WTC11 (cell line): Measurements from ENCODE around the gene ADORA1. TPM values are rescaled to one million over a fixed set of nuclear protein-coding genes. Genes with fewer than 3 reads are reported as not detected.

Experiments used
- ATAC-seq: fragments of 200-7000 bp; cut with Tn5 transposase; 2 replicates; pipeline ENCODE4 v1.10.0; 2021; ENCODE audit warnings: mild to moderate bottlenecking, moderate library complexity
- CTCF ChIA-PET: fragments of 300-600 bp; sonication (Branson Sonifier 250); formaldehyde crosslinking; loops from one replicate; lab custom pipeline; 2021; ENCODE audit warnings: antibody characterized with exemption; lab: Charles Lee
- POLR2A ChIA-PET: fragments of 350-600 bp; sonication (Branson Sonifier 250); formaldehyde crosslinking; loops from one replicate; lab custom pipeline; 2021; ENCODE audit warnings: antibody characterized with exemption; lab: Charles Lee
- DNase-seq: peaks from one replicate; pipeline ENCODE4 v3.0.0; 2021; ENCODE audit warnings: low spot score
- H3K27ac Mint-ChIP-seq: 2 replicates; pipeline ENCODE4 v1.8.0; 2021; ENCODE audit warnings: mixed read lengths
- H3K27me3 Mint-ChIP-seq: 2 replicates; pipeline ENCODE4 v1.8.0; 2021; ENCODE audit warnings: low read depth, mild to moderate bottlenecking, moderate library complexity, mixed read lengths
- H3K36me3 Mint-ChIP-seq: 2 replicates; pipeline ENCODE4 v1.8.0; 2021; ENCODE audit warnings: mixed read lengths
- H3K4me1 Mint-ChIP-seq: 2 replicates; pipeline ENCODE4 v1.8.0; 2022; ENCODE audit warnings: mixed read lengths
- H3K4me3 Mint-ChIP-seq: 2 replicates; pipeline ENCODE4 v1.8.0; 2021; ENCODE audit warnings: mild to moderate bottlenecking, moderate library complexity, mixed read lengths
- H3K9me3 Mint-ChIP-seq: 2 replicates; pipeline ENCODE4 v1.8.0; 2021; ENCODE audit warnings: mixed read lengths
- AR ChIP-seq: fragments of 250-450 bp; sonication (Bioruptor Pico); IDR thresholded peaks from 2 replicates; pipeline ENCODE4 v1.9.0; 2021; ENCODE audit warnings: mild to moderate bottlenecking
- ATF1 ChIP-seq: sonication (generic); formaldehyde crosslinking; IDR thresholded peaks from 2 replicates; pipeline ENCODE4 v1.8.1; 2023; ENCODE audit warnings: mild to moderate bottlenecking, moderate library complexity, missing genetic modification reagents
- ATF2 ChIP-seq: sonication (generic); formaldehyde crosslinking; IDR thresholded peaks from 2 replicates; pipeline ENCODE4 v1.8.1; 2022; ENCODE audit warnings: low read depth, missing genetic modification reagents, borderline replicate concordance
- CREM ChIP-seq: sonication (generic); formaldehyde crosslinking; IDR thresholded peaks from 2 replicates; pipeline ENCODE4 v1.8.1; 2022; ENCODE audit warnings: mild to moderate bottlenecking, missing genetic modification reagents, moderate library complexity
- EMX1 ChIP-seq: fragments of 250-450 bp; sonication (Bioruptor Pico); IDR thresholded peaks from 2 replicates; pipeline ENCODE4 v1.8.0; 2021; ENCODE audit warnings: mild to moderate bottlenecking
- ESRRA ChIP-seq: sonication (generic); formaldehyde crosslinking; IDR thresholded peaks from 2 replicates; pipeline ENCODE4 v1.8.1; 2022; ENCODE audit warnings: mild to moderate bottlenecking, missing genetic modification reagents, borderline replicate concordance
- FOXJ3 ChIP-seq: sonication (generic); formaldehyde crosslinking; IDR thresholded peaks from 2 replicates; pipeline ENCODE4 v1.9.0; 2021; ENCODE audit warnings: missing genetic modification reagents, mild to moderate bottlenecking, borderline replicate concordance
- FOXK1 ChIP-seq: sonication (generic); formaldehyde crosslinking; IDR thresholded peaks from 2 replicates; pipeline ENCODE4 v1.8.0; 2022; ENCODE audit warnings: mild to moderate bottlenecking, moderate library complexity, missing genetic modification reagents
- GABPB1 ChIP-seq: sonication (generic); formaldehyde crosslinking; IDR thresholded peaks from 2 replicates; pipeline ENCODE4 v1.8.1; 2023; ENCODE audit warnings: mild to moderate bottlenecking, missing genetic modification reagents
- GRHL2 ChIP-seq: fragments of 250-450 bp; sonication (Bioruptor Pico); IDR thresholded peaks from 2 replicates; pipeline ENCODE4 v1.8.0; 2022; ENCODE audit warnings: mild to moderate bottlenecking, moderate library complexity; ENCODE audit not compliant: insufficient replicate concordance, severe bottlenecking
- JAZF1 ChIP-seq: fragments of 250-450 bp; sonication (Bioruptor Pico); IDR thresholded peaks from 2 replicates; pipeline ENCODE4 v1.9.0; 2021; ENCODE audit warnings: moderate library complexity, mild to moderate bottlenecking, inconsistent platforms
- MXD4 ChIP-seq: fragments of 250-450 bp; sonication (Bioruptor Pico); IDR thresholded peaks from 2 replicates; pipeline ENCODE4 v1.8.0; 2021; ENCODE audit warnings: mild to moderate bottlenecking, moderate library complexity, borderline replicate concordance
- NFATC4 ChIP-seq: fragments of 250-450 bp; sonication (Bioruptor Pico); IDR thresholded peaks from 2 replicates; pipeline ENCODE4 v1.9.0; 2021; ENCODE audit warnings: mild to moderate bottlenecking
- SP1 ChIP-seq: sonication (generic); formaldehyde crosslinking; conservative IDR thresholded peaks from 2 replicates; pipeline ENCODE4 v1.8.1; 2022; ENCODE audit warnings: missing genetic modification reagents
- ZNF121 ChIP-seq: sonication (generic); formaldehyde crosslinking; IDR thresholded peaks from 2 replicates; pipeline ENCODE4 v1.8.0; 2023; ENCODE audit warnings: missing genetic modification reagents
- ZNF138 ChIP-seq: sonication (generic); formaldehyde crosslinking; conservative IDR thresholded peaks from 2 replicates; pipeline ENCODE4 v1.8.1; 2022; ENCODE audit warnings: mild to moderate bottlenecking, moderate library complexity, missing genetic modification reagents
- ZNF232 ChIP-seq: sonication (generic); formaldehyde crosslinking; IDR thresholded peaks from 2 replicates; pipeline ENCODE4 v1.8.0; 2022; ENCODE audit warnings: mild to moderate bottlenecking, missing genetic modification reagents
- ZNF281 ChIP-seq: sonication (generic); formaldehyde crosslinking; IDR thresholded peaks from 2 replicates; pipeline ENCODE4 v1.8.0; 2023; ENCODE audit warnings: mild to moderate bottlenecking, missing genetic modification reagents
- ZNF317 ChIP-seq: sonication (generic); formaldehyde crosslinking; IDR thresholded peaks from 2 replicates; pipeline ENCODE4 v1.8.1; 2023; ENCODE audit warnings: low read depth, mild to moderate bottlenecking, moderate library complexity, missing genetic modification reagents, borderline replicate concordance
- ZNF416 ChIP-seq: fragments of 250-450 bp; sonication (Bioruptor Pico); IDR thresholded peaks from 2 replicates; pipeline ENCODE4 v1.9.0; 2021; ENCODE audit warnings: mild to moderate bottlenecking, inconsistent platforms
- total RNA-seq: library from RNA; stranded (reverse); gene quantifications from 3 replicates; pipeline ENCODE4 v1.2.3, GENCODE V29; 2021
- TF ChIP-seq, protein P1 (sequence below): fragments of 250-450 bp; sonication (Bioruptor Pico); conservative IDR thresholded peaks from 2 replicates; pipeline ENCODE4 v1.9.0; 2021; ENCODE audit warnings: mild to moderate bottlenecking
- TF ChIP-seq, protein P2 (sequence below): sonication (generic); formaldehyde crosslinking; IDR thresholded peaks from 2 replicates; pipeline ENCODE4 v1.8.1; 2023; ENCODE audit warnings: mild to moderate bottlenecking, missing genetic modification reagents, moderate library complexity
- TF ChIP-seq, protein P3 (sequence below): sonication (generic); formaldehyde crosslinking; IDR thresholded peaks from 2 replicates; pipeline ENCODE4 v1.8.1; 2022; ENCODE audit warnings: mild to moderate bottlenecking, missing genetic modification reagents, moderate library complexity, borderline replicate concordance

The ADORA1 gene
- total RNA-seq, 1 experiment from 2014 or later: 1.8 TPM

- no peaks in the 10 kb centered on the region for H3K27me3 Mint-ChIP-seq
- ChIA-PET POLR2A (no interaction called here), CTCF (interaction anchor here (0.6 to 7.1 kb wide), 9 partner anchors 27 to 136 kb away, joined by 3 to 75 read pairs (median 8); partner anchors contain the start of gene ADORA1)
- H3K4me3 Mint-ChIP-seq: no peak overlapping the region
- no peaks in the 10 kb centered on the region for H3K9me3 Mint-ChIP-seq
- TF ChIP-seq ZNF121 (no peak), ZNF317 (no peak), ESRRA (CRISPR knock-in tag) (no peak), NFATC4 (CRISPR knock-in tag) (no peak), ATF2 (no peak), SP1 (no peak), ZNF138 (no peak), GABPB1 (no peak), ZNF416 (no peak), EMX1 (no peak)
- TF ChIP-seq, protein P1, sequence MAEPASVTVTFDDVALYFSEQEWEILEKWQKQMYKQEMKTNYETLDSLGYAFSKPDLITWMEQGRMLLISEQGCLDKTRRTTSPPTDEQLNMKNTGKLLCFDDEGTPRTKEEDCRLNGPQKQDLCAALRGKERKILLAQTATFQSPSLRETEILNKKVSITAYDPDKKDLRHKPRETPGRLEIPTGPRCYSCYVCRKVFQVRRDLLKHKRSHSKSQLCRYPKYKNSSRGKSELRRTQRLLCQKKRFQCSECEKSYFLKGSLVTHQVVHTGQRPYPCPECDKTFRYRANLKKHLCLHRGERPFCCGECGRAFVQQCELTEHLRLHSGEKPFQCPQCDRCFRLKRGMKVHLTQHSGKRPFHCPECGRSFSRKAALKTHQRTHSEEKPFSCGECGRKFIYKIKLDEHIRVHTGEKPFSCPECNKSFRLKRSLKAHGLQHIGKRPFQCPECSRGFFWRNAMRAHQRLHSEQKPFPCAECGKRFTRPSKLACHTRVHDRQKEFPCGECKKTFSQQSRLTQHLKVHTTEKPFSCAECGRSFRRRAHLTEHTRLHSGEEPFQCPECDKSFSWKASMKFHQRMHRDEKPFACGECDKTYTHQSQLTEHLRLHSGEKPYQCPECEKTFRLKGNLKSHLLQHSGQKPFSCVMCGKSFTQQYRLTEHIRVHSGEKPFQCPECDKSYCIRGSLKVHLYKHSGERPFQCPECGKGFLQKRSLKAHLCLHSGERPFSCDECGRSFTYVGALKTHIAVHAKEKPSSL (CRISPR knock-in tag): no peak
- DNase-seq (no peak), ATAC-seq (no peak)
- H3K27ac Mint-ChIP-seq: no peak overlapping the region
- no peaks in the 10 kb centered on the region for H3K36me3 Mint-ChIP-seq
- peaks cover 22% of the 10 kb centered on the region for H3K4me1 Mint-ChIP-seq
These were observed 48.3 kb downstream of the ADORA1 start for GRCh38 chr1:203175827-203176241.

DNA sequence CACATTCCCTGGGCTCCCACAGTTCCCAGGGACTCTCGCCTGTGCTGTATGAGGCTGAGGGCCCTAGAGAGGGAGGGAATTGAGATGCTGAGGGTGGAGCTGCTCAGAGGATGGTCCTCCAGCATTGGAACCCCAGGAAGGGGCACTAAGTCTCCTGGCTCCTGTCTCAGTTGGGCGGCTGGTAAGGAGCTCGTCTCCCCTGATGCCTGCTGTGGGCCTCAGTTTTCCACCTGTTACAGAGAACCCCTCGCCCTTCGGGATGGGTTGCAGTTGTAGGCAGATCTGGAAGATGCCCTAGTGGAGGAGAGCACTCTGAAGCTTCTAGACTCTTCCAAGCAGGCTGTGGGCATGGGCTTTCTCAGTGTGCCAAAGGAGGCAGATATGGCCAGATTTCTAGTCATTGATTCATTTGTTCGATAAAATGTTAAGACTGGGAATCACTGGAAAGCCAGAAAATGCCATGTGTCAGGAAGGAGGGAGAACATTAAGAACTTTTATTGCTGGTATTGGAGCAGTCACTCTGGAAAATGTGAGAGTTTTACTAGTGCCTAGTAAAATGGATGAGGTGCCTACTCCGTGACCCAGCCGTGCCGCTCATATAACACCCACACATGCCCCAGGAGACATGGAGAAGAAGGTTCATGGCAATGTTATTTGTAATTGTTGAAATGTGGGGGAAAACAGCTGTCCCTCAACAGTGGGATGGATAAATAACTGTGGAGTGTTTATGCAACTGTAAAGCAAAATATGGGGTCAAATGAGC lies 48.9 kb downstream of the ADORA1 start:
- H3K27me3 Mint-ChIP-seq: no peaks in the 10 kb centered on the region
- ATAC-seq (no peak), DNase-seq (no peak)
- ChIA-PET POLR2A (no interaction called here), CTCF (interaction anchor here (0.9 to 7.1 kb wide), 8 partner anchors 29 to 137 kb away, joined by 3 to 75 read pairs (median 8); partner anchors contain the start of gene ADORA1)
- H3K4me3 Mint-ChIP-seq: no peak overlapping the region
- H3K4me1 Mint-ChIP-seq: peaks cover 22% of the 10 kb centered on the region
- H3K27ac Mint-ChIP-seq: no peak overlapping the region
- H3K9me3 Mint-ChIP-seq: no peaks in the 10 kb centered on the region
- H3K36me3 Mint-ChIP-seq: no peaks in the 10 kb centered on the region
- TF ChIP-seq ATF1 (CRISPR knock-in tag) (no peak), JAZF1 (CRISPR knock-in tag) (no peak), ZNF281 (CRISPR knock-in tag) (no peak), GRHL2 (CRISPR knock-in tag) (no peak), ZNF232 (CRISPR knock-in tag) (no peak), MXD4 (CRISPR knock-in tag) (no peak), AR (CRISPR knock-in tag) (no peak), FOXK1 (CRISPR knock-in tag) (no peak), FOXJ3 (CRISPR knock-in tag) (no peak), ESRRA (CRISPR knock-in tag) (no peak), CREM (CRISPR knock-in tag) (no peak)
- TF ChIP-seq, protein P2, sequence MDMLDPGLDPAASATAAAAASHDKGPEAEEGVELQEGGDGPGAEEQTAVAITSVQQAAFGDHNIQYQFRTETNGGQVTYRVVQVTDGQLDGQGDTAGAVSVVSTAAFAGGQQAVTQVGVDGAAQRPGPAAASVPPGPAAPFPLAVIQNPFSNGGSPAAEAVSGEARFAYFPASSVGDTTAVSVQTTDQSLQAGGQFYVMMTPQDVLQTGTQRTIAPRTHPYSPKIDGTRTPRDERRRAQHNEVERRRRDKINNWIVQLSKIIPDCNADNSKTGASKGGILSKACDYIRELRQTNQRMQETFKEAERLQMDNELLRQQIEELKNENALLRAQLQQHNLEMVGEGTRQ (CRISPR knock-in tag): no peak
- TF ChIP-seq, protein P3, sequence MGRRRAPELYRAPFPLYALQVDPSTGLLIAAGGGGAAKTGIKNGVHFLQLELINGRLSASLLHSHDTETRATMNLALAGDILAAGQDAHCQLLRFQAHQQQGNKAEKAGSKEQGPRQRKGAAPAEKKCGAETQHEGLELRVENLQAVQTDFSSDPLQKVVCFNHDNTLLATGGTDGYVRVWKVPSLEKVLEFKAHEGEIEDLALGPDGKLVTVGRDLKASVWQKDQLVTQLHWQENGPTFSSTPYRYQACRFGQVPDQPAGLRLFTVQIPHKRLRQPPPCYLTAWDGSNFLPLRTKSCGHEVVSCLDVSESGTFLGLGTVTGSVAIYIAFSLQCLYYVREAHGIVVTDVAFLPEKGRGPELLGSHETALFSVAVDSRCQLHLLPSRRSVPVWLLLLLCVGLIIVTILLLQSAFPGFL: no peak
